AG04449 (cell line): ENCODE results near the gene FKBP5.

Experiments used
- CTCF ChIA-PET: fragments of 350-600 bp; formaldehyde crosslinking; extraction: SDS; loops from one replicate; lab custom pipeline; 2021; ENCODE audit warnings: antibody characterized with exemption; lab: Yijun Ruan, JAX
- POLR2A ChIA-PET: fragments of 400-600, 350-600 bp; formaldehyde crosslinking; extraction: SDS; loops from one replicate; lab custom pipeline; 2020; ENCODE audit warnings: antibody characterized with exemption, inconsistent platforms; lab: Yijun Ruan, JAX
- DNase-seq: peaks from one replicate; pipeline ENCODE4 v3.0.0-alpha.2; 2010; ENCODE audit warnings: low read depth, low spot score
- H3K4me3 ChIP-seq: 2 replicates; pipeline ENCODE4 v1.5.1; 2011; ENCODE audit warnings: low read depth, mild to moderate bottlenecking, control low read depth, low read length
- TF ChIP-seq, protein P1 (sequence below): IDR thresholded peaks from one replicate; pipeline ENCODE4 v1.5.1; 2011; ENCODE audit warnings: mild to moderate bottlenecking, moderate library complexity, low read length, control low read depth, inconsistent platforms; ENCODE audit not compliant: insufficient read depth; ENCODE audit errors: missing control alignments

The FKBP5 gene

DNA sequence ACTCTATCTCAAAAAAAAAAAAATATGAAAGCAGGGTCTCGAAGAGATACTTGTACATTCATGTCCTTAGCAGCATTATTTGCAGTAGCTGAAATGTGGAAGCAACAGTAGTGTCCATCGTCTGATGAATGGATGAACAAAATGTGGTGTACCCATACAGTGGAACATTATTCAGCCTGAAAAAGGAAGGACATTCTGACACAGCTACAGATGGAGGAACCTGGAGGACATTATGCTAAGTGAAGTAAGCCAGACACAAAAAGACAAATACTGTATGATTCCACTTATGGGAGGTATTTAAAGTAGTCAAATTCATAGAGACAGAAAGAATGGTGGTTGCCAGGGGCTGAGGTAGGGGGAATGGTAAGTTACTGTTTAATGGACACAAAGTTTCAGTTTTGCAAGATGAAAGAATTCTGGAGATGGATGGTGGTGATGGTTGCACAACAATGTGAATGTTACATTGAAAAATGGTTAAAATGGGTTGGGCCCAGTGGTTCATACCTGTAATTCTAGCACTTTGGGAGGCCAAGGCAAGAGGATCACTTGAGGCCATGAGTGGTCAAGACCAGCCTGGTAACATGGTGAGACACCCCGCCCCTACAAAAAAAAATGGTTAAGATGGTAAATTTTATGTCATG, 164.2 kb downstream of the FKBP5 start:
- ChIA-PET POLR2A (no interaction called here), CTCF (interaction anchor here (1.2 to 9.3 kb wide), 9 partner anchors 10 to 213 kb away, joined by 3 to 180 read pairs (median 15); partner anchors contain the start of gene ARMC12)
- H3K4me3 ChIP-seq, result no peak overlapping the region
- DNase-seq, result no peak
- TF ChIP-seq, protein P1, sequence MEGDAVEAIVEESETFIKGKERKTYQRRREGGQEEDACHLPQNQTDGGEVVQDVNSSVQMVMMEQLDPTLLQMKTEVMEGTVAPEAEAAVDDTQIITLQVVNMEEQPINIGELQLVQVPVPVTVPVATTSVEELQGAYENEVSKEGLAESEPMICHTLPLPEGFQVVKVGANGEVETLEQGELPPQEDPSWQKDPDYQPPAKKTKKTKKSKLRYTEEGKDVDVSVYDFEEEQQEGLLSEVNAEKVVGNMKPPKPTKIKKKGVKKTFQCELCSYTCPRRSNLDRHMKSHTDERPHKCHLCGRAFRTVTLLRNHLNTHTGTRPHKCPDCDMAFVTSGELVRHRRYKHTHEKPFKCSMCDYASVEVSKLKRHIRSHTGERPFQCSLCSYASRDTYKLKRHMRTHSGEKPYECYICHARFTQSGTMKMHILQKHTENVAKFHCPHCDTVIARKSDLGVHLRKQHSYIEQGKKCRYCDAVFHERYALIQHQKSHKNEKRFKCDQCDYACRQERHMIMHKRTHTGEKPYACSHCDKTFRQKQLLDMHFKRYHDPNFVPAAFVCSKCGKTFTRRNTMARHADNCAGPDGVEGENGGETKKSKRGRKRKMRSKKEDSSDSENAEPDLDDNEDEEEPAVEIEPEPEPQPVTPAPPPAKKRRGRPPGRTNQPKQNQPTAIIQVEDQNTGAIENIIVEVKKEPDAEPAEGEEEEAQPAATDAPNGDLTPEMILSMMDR, result no peak
